ENCODE results near the gene LENEP.

The LENEP gene

DNA sequence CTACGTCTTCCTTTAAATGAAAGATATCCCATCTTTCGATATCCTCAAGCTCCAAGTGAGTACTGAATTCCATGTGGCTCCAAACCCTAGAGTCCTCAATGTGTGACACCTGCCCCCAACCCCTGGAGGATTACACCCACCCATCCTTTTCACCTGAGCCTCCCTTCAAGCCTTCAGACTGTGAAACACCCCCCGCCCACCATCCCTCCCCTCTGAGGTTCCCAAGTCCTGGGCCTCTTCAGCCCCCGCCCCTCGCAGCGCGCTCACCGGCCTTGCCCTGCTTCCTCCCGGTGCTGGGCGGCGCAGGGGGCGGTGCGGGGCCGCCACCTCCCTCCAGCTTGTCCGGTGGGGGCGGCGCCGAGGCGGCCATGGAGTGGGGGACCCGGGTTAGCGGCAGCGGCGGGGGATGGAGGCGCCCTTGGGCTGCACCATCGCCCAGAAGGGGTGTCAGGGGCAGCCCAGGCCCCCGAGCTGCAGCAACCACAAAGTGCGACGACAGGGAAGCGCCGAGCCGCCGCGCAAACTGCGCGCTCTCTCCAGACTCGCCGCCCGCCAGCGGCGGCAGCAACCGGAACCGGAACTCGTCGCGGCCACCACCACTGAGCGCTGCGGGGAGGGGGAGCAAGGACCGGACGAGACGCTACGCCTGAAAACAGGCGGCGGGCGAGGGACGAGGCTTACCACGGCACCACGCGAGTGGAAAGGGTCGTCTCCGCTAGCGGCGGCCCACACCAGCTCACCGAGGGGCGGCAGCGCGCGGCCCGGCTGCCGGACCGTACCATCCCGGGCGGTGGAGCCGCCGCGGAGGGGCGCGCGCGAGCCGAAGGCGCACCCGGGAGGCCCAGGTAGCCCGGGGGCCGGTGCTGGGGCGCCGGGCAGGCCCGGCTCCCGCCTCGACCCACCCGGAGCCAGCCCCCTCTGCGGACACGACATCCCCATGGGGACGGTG is 31.9 kb upstream of the LENEP start, which contains the start of gene PYGO2:
Gene PYGO2, minus strand, starts transcription at position 576 of the 949 bp plus-strand sequence. Its CDS starts 206 bp downstream, at position 370.
- peak; percentile 78 to 88 for DNase-seq

DNA sequence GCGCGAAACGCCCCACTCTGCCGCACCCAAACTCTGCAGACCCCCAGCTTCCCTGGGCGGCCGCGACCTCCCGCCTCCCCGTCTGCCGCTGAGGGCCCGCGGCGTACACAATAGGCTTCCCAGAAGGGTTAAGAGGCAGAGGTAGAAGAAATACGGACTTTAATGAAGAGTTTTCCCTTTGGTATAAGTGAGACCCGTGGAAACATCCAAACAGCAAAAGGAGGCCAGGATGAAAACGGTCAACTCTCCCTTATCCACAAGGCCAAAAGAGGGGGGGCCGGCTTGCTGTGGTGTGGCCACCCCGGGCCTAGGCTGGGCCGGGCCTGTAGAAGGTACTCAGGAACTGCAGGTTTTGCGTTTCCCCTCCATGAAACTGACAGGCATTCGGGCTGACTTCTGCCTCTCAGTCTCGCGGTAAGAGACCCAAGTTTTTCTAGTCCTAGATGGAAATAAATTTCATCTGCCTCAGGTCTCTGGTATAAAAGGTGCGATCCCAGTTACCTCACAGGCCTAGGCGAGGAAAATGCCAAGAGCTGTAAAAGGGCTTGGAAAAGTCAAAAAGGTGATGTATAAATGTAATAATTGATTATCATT is 31.1 kb upstream of the LENEP start:
- peak; percentile 27 to 43 for DNase-seq

DNA sequence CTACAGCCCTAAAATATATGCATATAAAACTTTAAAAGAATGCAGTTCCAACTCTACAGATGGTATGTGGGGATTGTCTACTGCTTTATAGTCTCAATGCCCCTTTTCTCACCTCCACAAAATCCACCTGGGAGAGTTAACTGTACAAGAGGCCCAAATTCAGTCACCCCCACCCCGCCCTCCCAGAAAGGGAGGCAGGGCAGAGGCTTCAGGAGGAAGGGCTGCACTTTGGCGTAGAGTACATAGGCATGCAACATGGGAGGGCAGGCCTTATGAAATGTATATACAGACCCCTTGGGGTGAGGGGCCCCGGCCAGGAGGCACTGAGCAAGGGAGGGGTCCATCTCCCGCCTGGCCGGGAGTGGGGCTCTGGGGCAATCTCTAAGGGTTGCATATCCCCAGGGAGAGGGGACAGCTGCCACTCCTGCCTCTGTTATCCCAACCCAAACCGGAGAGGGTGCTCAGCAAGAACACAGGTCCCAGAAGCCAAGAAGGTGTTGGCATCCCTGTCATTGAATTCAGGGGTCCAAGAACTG is 30.5 kb upstream of the LENEP start:
- DNase-seq, result no peak

DNA sequence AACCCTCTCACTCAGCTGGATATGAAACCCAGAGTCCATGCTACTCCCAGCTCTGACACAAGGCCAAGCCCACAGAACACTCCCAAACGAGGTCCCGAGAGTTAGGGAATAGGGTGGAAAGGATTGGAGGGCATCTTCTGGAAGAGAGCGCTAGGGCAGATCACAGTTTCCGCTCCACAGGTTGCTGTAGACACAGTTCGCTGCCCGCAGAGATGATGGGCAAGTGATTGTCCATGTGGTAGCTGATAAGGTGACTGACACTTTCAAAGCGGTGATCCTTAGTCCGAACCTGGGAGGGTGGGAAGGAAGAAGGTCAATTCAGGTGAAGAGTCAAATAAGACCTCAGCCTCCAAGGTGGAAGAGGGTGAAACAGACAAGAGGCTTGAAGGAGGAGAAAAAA is 29.7 kb upstream of the LENEP start:
- DNase-seq, result no peak

DNA sequence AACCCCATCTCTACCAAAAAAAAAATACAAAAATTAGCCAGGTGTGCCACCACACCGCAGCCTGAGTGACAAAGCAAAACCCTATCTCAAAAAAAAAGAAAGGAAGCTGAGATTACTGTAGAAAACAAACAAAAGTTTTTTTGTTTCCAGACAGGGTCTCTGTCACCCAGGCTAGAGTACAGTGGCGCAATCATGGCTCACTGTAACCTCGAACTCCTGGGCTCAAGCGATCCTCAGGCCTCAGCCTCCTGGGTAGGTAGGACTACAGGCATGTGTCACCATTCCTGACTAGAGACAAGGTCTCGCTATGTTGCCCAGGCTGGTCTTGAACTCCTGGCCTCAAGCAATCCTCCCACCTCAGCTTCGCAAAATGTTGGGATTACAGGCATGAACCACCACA is 29.0 kb upstream of the LENEP start:
- DNase-seq, result no peak

DNA sequence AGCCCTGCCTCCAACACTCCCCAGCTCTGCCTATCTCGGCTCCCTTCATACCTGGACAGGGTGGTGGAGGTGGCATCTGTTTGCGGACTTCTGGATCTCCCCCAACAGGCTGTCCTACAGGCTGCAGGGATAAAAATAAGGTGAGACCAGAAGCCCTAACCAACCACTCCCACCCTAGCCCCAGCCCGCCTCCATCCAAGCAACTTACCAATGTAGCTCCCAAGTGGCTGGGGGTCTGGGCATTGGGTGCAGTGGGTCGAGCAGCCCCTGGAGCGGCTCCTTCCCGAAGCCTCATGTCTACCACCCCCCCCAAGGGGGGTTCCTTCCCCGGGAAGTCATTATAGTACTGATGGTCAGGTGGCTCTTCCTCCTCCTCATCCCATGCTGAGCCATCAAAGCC is 27.3 kb upstream of the LENEP start:
- DNase-seq, result no peak

DNA sequence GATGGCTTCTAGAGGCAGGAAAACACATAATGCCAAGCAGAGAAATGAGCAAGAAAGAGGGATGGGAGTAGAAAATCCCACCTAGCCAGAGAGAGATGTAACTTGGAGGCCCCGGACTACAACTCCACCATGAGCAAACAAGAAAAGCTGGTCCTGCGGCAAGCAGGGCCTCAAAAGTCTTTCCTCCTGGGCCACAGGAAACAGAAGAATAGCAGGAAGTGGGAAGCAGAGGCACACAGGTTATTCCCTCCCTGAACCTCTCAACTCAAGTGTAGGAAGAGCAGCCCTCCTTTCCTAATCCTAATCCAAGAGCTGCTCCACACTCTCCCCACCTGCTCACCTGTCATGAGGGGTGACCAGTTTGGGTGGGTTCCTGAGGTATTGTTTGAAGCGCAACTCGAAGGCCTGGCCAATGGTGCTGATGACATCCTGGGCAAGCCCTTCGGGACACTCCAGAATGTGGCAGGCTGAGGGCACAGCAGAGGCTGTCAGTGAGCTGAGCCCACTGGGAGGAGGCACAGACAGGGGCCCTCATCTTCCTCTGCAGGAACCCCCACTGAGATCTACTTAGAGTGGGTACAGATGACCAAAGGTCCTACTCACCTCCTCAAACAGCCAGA is 25.9 kb upstream of the LENEP start:
- DNase-seq, result no peak

DNA sequence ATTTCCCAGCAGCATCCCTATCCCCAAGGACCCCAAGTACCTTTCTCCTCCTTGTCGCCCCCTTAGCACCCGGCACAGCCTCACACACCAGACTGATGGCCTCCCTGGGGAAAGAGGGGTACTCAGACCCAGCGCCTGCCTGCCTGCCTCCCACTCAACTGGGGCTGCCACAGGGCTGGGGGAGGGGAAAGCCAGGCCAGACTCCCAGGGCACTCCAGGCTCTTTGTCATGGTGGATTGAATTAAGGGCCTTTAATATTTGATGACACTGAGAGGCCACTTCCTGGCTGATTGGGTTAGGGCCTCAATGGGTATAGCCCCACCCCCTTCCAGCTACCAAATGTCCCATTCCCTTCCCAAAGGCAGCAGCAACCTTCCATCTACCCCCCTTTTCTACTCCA is 24.7 kb upstream of the LENEP start:
- DNase-seq, result no peak

DNA sequence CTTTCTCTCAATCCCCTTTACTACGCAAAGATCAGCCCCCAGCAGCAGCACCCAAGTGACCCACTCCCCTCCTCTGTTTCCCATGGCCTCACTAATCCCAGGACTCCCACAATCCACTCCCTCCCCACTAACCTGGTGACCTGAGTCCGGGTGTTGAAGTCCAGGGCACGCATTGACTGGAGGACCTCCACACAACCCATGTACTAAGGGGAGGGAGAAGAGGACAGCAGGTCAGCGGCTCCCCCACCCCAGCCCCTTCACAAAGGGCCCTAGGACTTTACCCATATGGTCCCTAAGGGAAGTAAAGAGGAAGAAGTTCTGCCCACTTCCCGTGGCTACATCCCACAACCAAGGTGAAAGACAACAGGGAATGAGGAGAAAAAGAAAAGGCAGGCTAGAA is 24.1 kb upstream of the LENEP start:
- DNase-seq, result no peak

DNA sequence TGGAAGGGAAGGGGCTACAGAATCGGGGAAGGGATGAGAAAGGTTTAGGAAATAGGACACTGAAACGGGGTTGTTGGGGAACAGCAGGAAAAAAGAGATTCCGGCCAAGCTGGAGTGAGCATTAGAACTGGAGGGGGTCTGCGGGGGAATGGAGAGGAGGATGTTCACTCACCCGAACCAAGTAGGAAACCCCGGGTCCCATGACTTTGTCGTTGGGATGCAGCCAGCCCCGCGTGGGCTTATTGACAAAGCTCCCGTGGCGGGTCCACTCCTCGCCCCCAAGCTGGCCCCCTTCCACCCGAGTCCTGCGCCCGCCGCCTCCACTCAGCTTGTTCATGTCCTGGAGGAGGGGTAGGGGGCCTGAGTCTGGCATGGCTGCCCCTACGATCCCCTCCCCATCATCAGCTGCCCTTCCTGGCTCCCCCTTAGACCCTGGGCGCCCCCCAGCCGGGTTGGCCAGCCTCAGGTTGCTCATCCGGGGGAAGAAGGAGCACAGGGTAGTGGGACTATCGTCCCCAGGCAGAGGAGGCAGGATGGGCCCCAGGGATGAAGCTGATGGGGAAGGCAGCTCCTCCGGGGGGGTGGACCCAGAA is 23.4 kb upstream of the LENEP start:
- DNase-seq, result no peak

DNA sequence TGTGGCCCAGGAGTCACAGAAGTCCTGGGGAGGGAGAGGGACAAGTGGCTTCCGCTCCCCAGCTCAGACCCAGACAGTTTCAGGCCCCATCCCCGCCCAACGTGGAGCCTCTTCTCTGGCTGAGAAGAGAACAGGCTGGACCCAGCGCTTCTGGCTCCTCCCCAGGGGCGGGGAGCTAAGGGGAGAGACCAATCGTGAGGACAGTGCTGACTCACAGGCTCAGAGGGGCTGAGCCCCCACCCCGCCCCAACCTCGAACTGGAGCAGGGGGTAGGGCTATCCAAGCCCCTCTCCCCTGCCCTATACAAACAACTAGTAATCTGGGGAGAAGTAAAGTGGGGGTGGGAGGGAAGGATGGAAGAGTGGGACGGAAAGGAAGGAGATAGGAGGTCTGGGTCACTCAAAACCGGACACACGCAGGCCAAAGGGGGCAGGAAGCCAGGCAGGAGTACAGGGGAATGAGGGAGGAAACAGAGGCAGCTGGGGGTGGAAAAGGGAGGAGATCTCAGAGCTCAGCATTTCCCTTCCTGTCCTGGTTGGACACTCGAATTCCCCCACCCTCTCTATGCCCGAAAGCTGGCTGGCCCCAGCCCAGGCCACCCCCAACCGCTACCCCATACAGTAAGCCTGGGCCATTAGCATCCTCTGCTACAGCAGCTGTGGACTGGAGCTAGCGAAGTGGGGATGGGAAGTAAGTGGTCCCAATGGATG is 22.6 kb upstream of the LENEP start, which contains the start of gene SHC1:
Gene SHC1, minus strand, starts transcription at position 117 of the 710 bp plus-strand sequence. CDS start 221 bp downstream, outside the sequence.
- peak; percentile 62 to 70 for DNase-seq

DNA sequence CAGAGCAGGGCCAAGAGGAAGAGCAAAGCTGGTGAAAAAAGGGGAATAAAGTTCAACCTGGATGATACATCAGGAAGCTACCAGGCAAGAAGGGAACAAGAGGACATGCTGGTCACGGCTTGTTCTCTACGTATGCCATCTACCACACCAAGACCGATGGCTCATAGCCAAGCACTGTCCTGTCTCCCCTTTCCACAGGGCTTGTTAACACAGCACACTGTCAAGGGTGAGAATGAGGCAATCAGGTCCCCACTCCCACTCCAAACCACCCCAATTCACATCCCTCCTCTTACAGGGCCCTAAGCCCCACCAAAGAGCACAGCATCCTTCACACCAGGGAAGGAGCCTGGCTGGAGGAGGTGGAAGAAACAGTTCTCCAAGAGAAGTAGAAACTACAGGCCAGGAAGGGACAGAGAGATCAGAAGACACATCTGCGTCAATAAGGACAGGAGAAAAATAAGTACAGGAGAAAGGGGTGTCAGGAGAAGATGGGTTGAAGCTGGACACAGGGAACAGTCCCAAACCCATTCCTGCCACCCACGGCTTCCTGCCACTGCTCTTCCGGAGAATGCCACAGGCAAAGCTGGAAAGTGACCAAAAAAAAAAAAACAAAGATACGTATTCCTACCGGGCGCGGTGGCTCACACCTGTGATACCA is 21.9 kb upstream of the LENEP start:
- DNase-seq, result no peak

DNA sequence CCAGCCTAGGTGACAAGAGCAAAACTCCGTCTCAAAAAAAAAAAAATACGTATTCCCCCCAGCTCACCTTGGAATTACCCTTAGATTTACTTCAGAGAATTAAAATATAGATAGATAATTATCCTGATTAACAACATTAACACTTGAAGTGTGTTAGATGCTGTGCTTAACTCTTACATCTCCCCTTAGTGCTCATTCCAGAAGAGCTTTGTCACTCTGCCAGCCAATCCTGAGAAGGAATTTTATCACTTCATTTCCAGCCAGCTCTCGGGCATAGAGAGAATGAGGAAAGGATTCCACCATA is 21.2 kb upstream of the LENEP start:
- DNase-seq, result no peak

DNA sequence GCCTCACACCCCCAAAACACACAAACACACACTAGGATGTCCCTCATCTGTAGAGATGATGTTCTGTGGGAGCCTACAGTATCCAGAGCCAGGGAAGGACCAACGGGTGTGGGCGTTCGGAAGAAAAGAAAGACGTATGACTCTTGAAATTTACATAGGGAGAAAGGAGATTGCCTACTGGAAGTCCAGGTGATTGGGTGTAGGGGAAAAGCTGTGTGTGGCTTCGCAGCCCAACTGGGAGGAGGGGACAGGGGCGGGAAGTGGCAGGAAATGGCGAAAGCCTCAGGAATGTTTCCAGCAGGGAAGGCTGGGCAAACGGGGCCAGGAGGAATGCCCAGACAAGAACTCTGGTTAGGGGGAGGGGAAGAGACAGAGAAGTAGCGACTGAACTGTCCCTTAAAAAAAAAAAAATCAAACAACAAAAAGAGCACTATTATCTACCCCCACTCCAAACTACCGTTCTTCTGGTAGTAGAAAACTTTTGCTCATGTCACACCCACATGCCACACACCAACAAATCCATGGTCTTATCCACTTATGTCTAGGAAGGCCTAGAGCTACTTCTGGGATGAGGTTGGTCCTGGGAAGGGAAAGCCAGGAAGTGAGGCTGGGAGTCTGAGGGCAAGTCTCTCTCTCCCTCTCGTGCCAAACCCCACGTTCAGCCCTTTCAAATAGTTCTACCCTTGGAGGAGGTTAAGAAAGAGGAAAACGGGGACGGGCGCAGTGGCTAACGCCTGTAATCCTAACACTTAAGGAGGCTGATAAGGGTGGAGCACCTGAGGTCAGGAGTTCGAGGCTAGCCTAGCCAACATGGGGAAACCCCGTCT is 20.7 kb upstream of the LENEP start:
- DNase-seq, result no peak

DNA sequence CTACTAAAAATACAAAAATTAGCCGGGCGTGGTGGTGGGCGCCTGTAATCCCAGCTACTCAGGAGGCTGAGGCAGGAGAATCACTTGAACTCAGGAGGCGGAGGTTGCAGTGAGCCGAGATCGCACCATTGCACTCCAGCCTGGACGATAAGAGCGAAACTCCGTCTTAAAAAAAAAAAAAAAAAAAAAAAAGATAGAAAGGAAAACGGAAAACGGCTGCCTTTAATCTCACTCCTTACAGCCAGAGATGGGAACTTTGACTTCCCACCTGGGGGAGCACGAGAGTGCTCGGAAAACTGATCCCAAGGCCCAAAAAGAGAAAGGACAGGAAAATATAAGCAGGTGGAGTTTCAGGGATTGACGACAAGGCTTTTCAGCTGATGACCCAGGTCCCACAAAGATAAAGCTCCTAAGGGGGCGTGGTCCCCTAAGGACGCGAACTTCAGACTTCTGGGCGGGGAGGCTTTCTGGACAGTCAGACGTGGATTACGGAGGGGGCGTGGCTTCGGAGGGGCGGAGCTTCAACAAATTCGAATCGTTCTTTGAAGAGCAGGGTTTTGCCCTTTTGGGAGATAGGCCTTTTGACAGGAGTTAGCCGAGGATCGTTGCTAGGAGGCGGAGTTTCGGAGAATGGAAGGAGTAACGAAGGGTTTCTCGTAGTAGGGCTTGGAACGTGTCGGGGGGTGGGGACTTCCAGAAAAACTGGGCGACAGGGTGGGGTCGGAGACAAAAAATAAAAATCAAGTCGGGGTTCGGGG is 19.9 kb upstream of the LENEP start:
- DNase-seq, result peak; percentile 90 to 93

DNA sequence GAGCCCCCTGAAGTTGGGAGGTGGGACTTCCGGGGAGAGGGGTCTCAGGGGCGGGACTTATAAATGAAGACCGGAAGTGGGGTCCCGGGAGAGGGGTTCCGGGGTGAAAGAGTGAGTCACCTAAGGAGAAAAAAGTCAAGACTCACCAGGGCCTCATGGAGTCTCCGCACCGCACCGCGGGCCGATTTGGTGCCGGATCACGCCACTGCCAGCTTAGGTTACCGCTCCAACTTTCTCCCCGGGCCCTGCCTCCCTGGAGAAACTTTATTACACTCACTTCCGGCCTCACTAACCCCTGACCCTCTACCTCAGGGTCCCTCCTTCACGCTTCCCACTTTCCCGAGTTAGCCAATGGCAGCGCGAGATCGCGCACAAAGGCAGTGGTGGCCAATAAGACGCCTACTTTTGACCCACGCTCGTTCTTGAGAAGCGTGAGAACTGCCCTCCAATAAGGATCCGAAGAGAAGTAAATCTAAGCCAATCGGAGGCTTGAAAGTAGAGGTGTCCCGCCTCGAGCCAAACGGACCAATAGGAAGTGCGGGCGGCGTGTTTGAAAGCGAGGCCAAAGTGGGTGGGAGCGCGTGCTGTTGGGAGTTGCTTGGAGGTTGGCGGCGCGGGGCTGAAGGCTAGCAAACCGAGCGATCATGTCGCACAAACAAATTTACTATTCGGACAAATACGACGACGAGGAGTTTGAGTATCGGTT is 19.1 kb upstream of the LENEP start, which contains the start of gene CKS1B:
Gene CKS1B, plus strand, starts transcription at position 580 of the 706 bp plus-strand sequence. Its CDS starts 65 bp downstream, at position 645.
- peak; percentile 100 for DNase-seq

DNA sequence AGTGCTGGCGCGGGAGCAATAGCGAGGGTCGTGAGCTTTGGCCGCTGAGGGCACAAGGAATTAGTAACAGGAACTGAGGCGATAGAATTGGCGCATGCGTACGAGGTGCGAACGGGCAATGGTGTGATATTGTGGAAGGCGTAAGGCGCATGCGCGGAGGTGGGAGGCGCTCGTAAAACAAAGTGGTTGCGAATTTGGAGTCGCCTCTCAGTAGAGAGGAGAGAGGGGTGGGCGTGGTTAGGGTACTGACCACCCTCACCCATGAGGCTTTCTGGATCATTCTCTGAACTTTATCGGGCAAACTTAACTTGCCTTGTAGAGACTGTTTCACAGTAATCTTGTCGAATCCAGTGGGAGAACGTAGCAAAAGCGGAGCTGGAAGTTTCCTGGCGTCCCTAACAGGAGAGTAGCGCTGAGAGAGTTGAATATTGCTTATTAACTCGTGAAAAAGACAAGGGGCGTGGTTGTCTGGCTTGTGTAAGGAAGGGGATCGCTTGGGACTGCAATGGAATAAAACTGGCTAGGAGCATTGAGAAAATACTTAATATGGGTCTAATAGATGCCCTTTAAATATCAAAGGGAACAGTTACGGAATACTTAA is 18.5 kb upstream of the LENEP start:
- DNase-seq, result peak; percentile 96 to 98

DNA sequence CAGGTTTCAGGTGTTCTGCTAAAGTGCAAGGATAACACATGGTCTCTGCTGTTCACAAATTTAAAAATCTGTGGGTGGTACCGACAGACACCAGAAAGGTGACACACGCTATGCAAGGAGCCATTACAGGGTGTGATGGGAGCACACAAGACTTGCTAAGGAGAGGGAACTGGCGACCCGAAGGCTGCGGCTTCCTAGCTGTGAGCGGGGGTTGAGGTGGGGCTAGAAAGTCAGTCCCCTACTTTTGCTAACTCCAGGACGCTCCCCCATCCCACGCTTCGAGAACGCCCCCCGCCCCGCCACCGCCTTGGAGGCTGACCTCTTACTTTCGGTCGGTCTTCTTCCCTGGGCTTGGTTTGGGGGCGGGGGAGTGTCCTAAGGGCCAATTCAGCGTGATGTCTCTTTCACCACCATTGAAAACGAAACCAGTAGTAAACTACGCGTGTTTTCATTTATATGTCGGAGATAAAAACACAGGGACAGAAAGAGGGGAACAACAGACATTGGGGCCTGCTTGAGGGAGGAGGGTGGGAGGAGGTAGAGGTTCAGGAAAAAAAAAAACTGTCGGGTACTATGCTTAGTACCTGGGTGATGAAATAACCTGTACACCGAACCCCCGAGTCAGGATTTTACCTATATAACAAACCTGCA is 17.9 kb upstream of the LENEP start:
- DNase-seq, result peak in 1 of 2 experiments; percentile 52
